HG03095 (cell line): Measurements from ENCODE around the gene ITGB2.

Experiments used
- ATAC-seq: cut with Tn5 transposase; IDR thresholded peaks from one replicate; pipeline ENCODE4 v1.9.1; 2021; ENCODE audit warnings: moderate library complexity; ENCODE audit not compliant: unreplicated experiment

The ITGB2 gene

GRCh38 chr21:44920694-44921604 is at the start of gene ITGB2:
Gene ITGB2 (minus strand): TSS chr21:44920899. CDS start chr21:44910782, 10,117 bp downstream.
- peak; percentile 59 for ATAC-seq

- ATAC-seq = no peak
These were observed 49.4 kb upstream of the ITGB2 start for GRCh38 chr21:44969931-44970755.

- ATAC-seq = no peak
These were observed 48.5 kb upstream of the ITGB2 start for GRCh38 chr21:44969066-44969670.

GRCh38 chr21:44967082-44968047 is 46.7 kb upstream of the ITGB2 start:
- no peak for ATAC-seq

- ATAC-seq = no peak
These were observed 45.7 kb upstream of the ITGB2 start for GRCh38 chr21:44966135-44967081.

- no peak for ATAC-seq
These were observed 44.7 kb upstream of the ITGB2 start for GRCh38 chr21:44965251-44966022.

- ATAC-seq = no peak
These were observed 43.7 kb upstream of the ITGB2 start for GRCh38 chr21:44964381-44964780.

GRCh38 chr21:44962403-44962966 is 41.8 kb upstream of the ITGB2 start:
- no peak for ATAC-seq

GRCh38 chr21:44960141-44961092 is 39.7 kb upstream of the ITGB2 start:
- ATAC-seq = no peak

- ATAC-seq = no peak
These were observed 38.8 kb upstream of the ITGB2 start for GRCh38 chr21:44959376-44960091.

- no peak for ATAC-seq
These were observed 37.9 kb upstream of the ITGB2 start for GRCh38 chr21:44958471-44959191.

- no peak for ATAC-seq
These were observed 37.3 kb upstream of the ITGB2 start for GRCh38 chr21:44957901-44958451.

GRCh38 chr21:44957047-44957831 is 36.5 kb upstream of the ITGB2 start:
- ATAC-seq = no peak

- no peak for ATAC-seq
These were observed 35.8 kb upstream of the ITGB2 start for GRCh38 chr21:44956356-44957046.
